Hematopoietic multipotent progenitor cell (in vitro differentiated cells): ENCODE measurements around the gene SEMG2. TPM values are rescaled to one million over a fixed set of nuclear protein-coding genes. Genes with fewer than 3 reads are reported as not detected.
A peak's percentile ranks its signal among the peaks of the same experiment; 100 is the strongest.

Source experiments
- DNase-seq, 3 donors: peaks; one replicate each; pipeline ENCODE4 v3.0.0-alpha.2; 2011 to 2015; ENCODE audit warnings: low read depth in 2 of 3, low spot score in 2 of 3
- total RNA-seq: library from RNA; depleted of rRNA; stranded (reverse); fragments of >200 nt; gene quantifications from one replicate; pipeline ENCODE4 v1.2.3, GENCODE V29; 2012

SEMG2 gene
- not detected for total RNA-seq

- DNase-seq = no peak
Measured at GRCh38 chr20:45221076-45221475, at the start of gene SEMG2. TSS of gene SEMG2 (plus strand) at chr20:45221373. CDS start at chr20:45221390, 17 bp downstream.

- no peak for DNase-seq
Measured at GRCh38 chr20:45173522-45173921, 47.7 kb upstream of the SEMG2 start.

GRCh38 chr20:45174434-45175364, 46.5 kb upstream of the SEMG2 start, which contains the start of gene PI3:
TSS of gene PI3 (plus strand) at chr20:45174902. CDS start at chr20:45174923, 21 bp downstream.
- DNase-seq = no peak

- no peak for DNase-seq
Measured at GRCh38 chr20:45176526-45177267, 44.5 kb upstream of the SEMG2 start.

GRCh38 chr20:45179166-45179565, 42.0 kb upstream of the SEMG2 start:
- DNase-seq = no peak

GRCh38 chr20:45181639-45182038, 39.5 kb upstream of the SEMG2 start:
- no peak for DNase-seq

- DNase-seq = no peak
Measured at GRCh38 chr20:45183084-45183483, 38.1 kb upstream of the SEMG2 start.

- DNase-seq = no peak
Measured at GRCh38 chr20:45187693-45188092, 33.5 kb upstream of the SEMG2 start.

GRCh38 chr20:45189067-45189609, 32.0 kb upstream of the SEMG2 start:
- no peak for DNase-seq

GRCh38 chr20:45189861-45190260, 31.3 kb upstream of the SEMG2 start:
- no peak for DNase-seq

- DNase-seq = no peak
Measured at GRCh38 chr20:45191926-45192325, 29.2 kb upstream of the SEMG2 start.

GRCh38 chr20:45193331-45193730, 27.8 kb upstream of the SEMG2 start:
- DNase-seq = no peak

- peak in 2 of 3 donors; percentile 8 to 41 for DNase-seq
Measured at GRCh38 chr20:45206725-45207124, 14.4 kb upstream of the SEMG2 start, which contains the start of gene SEMG1. TSS of gene SEMG1 (plus strand) at chr20:45207033. CDS start at chr20:45207054, 21 bp downstream.

GRCh38 chr20:45209924-45210323, 11.2 kb upstream of the SEMG2 start:
- DNase-seq = no peak

- DNase-seq = no peak
Measured at GRCh38 chr20:45211569-45212474, 9.4 kb upstream of the SEMG2 start.

GRCh38 chr20:45212836-45213235, 8.3 kb upstream of the SEMG2 start:
- DNase-seq = no peak

- DNase-seq = no peak
Measured at GRCh38 chr20:45218124-45218523, 3.0 kb upstream of the SEMG2 start.

GRCh38 chr20:45218636-45219035, 2.5 kb upstream of the SEMG2 start:
- DNase-seq = no peak

GRCh38 chr20:45223136-45223535, 2.0 kb downstream of the SEMG2 start:
- DNase-seq = no peak

- DNase-seq = no peak
Measured at GRCh38 chr20:45226287-45226686, 5.1 kb downstream of the SEMG2 start.
